IPS DF 6.9 (cell line): ENCODE data around the gene ANAPC4.
"Not testable (repeated sequence)": the region's sequence is repeated elsewhere in the genome, so short reads cannot be mapped to it uniquely, and the experiment has no call there.

Experiments used
- DNase-seq: peaks from one replicate; pipeline ENCODE4 v3.0.0-alpha.2; 2013; ENCODE audit warnings: low read depth, low spot score
- H3K27ac ChIP-seq: one replicate; pipeline ENCODE4 v1.5.1; 2013; ENCODE audit warnings: low read length, control low read depth
- H3K27me3 ChIP-seq: 2 replicates; pipeline ENCODE4 v1.6.1; 2013; ENCODE audit warnings: mild to moderate bottlenecking, low read length; ENCODE audit not compliant: control insufficient read depth, insufficient read depth
- H3K36me3 ChIP-seq: 2 replicates; pipeline ENCODE4 v1.6.1; 2013; ENCODE audit warnings: low read length; ENCODE audit not compliant: control insufficient read depth, insufficient read depth
- H3K4me1 ChIP-seq: 2 replicates; pipeline ENCODE4 v1.6.1; 2013; ENCODE audit warnings: low read length; ENCODE audit not compliant: control insufficient read depth, insufficient read depth
- H3K4me3 ChIP-seq: 2 replicates; pipeline ENCODE4 v1.5.1; 2013; ENCODE audit warnings: mild to moderate bottlenecking, low read length
- H3K9me3 ChIP-seq: 2 replicates; pipeline ENCODE4 v1.6.1; 2013; ENCODE audit warnings: low read length, inconsistent platforms; ENCODE audit not compliant: control insufficient read depth, insufficient read depth
- WGBS: extraction: QIAGEN DNeasy Blood & Tissue Kit; methylation state at CpG from one replicate; pipeline ENCODE4 v1.1.7; 2013; ENCODE audit warnings: mixed read lengths, missing lambda C conversion rate; ENCODE audit not compliant: insufficient read length, insufficient coverage; 5-methylcytosine and 5-hydroxymethylcytosine counted together

The ANAPC4 gene, protein sequence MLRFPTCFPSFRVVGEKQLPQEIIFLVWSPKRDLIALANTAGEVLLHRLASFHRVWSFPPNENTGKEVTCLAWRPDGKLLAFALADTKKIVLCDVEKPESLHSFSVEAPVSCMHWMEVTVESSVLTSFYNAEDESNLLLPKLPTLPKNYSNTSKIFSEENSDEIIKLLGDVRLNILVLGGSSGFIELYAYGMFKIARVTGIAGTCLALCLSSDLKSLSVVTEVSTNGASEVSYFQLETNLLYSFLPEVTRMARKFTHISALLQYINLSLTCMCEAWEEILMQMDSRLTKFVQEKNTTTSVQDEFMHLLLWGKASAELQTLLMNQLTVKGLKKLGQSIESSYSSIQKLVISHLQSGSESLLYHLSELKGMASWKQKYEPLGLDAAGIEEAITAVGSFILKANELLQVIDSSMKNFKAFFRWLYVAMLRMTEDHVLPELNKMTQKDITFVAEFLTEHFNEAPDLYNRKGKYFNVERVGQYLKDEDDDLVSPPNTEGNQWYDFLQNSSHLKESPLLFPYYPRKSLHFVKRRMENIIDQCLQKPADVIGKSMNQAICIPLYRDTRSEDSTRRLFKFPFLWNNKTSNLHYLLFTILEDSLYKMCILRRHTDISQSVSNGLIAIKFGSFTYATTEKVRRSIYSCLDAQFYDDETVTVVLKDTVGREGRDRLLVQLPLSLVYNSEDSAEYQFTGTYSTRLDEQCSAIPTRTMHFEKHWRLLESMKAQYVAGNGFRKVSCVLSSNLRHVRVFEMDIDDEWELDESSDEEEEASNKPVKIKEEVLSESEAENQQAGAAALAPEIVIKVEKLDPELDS

DNA sequence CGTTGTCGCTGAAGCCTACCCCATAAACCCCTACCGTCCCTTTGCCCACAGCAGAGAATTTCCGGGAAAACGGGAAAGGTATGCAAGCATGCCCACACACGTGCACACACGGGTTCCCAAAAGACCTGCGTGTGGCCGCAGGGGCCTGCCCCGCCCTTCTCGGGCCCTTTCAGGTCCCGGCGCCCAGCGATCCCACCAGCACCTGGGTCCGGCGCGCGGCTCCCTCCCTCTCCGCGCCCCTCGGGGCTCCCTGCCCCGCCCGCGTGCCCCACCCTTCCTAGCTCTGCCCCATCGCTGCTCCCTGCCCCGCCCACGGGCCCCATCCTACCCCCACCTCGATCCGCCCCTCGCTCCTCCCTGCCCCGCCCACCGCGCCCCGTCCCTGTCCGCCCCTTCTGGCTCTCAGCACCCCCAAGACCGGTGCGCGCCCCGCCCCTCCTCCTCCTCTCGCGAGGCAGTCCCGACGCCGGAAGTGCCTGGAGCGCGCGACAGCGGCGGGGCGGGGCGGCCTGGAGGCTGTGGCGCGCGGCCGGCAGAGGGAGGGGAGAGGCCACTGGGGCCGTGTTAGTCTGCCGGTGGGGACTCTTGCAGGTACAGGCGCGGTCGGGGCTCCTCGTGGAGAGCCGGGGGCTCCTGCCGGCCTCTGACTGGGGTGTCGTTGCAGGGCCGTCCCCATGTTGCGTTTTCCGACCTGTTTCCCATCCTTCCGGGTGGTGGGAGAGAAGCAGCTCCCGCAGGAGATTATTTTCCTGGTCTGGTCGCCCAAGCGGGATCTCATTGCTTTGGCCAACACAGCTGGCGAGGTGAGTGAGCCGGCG, at the start of gene ANAPC4:
Gene ANAPC4, plus strand, starts transcription at position 510 of the 818 bp plus-strand sequence. Its CDS starts 165 bp downstream, at position 675.
- DNase-seq, result peak; percentile 72
- no peak within 1 kb of the TSS for H3K27ac ChIP-seq
- H3K27me3 ChIP-seq, result no peaks in the 10 kb centered on the region
- peaks cover 6% of the 10 kb centered on the region; the same call in 1 of the 2 replicates for H3K36me3 ChIP-seq
- H3K4me1 ChIP-seq, result no peaks in the 10 kb centered on the region
- no CpG with 5 or more reads among the region's 74 CpGs for WGBS
- H3K9me3 ChIP-seq, result no peaks in the 10 kb centered on the region
- H3K4me3 ChIP-seq, result peak within 1 kb of the TSS; percentile 71

DNA sequence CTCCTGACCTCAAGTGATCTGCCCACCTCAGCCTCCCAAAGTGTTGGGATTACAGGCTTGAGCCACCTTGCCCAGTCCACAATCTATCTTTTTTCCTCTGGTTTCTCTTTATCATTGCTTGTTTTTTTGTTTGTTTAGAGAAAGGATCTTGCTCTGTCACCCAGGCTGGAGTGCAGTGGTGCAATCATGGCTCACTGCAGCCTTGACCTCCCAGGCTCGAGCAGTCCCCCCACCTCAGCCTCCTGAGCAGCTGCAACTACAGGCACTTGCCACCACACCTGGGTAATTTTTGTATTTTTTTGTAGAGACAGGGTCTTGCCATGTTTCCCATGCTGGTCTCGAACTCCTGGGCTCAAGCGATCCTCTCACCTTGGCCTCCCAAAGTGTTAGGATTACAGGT, 48.6 kb upstream of the ANAPC4 start:
- H3K27me3 ChIP-seq, H3K27ac ChIP-seq, H3K4me1 ChIP-seq, H3K9me3 ChIP-seq, H3K4me3 ChIP-seq, H3K36me3 ChIP-seq, DNase-seq: not testable (repeated sequence)
- WGBS, result no CpG with 5 or more reads among the region's 3 CpGs

DNA sequence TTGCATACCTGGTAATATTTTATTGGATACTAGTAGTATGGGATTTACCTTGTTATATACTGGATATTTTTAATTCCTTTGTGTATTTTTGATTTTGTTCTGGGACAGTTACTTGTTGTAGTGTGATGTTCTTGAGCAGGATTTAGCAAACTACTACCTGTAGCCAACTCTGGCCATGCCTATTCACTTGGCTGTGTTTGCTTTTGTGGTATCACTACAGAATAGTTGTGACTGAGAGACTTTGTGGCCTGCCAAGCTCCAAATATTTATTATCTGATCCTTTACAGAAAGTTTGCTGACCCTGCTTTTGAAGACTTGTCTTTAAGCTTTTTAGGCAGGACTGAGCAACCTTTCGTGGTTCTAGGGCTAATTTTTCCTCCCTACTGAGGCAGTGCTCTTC, 46.7 kb upstream of the ANAPC4 start:
- H3K9me3 ChIP-seq, result no peaks in the 10 kb centered on the region
- no peak overlapping the region for H3K4me3 ChIP-seq
- no peaks in the 10 kb centered on the region for H3K36me3 ChIP-seq
- no peak for DNase-seq
- H3K4me1 ChIP-seq, result no peaks in the 10 kb centered on the region
- WGBS, result no CpG with 5 or more reads among the region's 1 CpG
- H3K27ac ChIP-seq, result no peak overlapping the region
- H3K27me3 ChIP-seq, result no peaks in the 10 kb centered on the region

DNA sequence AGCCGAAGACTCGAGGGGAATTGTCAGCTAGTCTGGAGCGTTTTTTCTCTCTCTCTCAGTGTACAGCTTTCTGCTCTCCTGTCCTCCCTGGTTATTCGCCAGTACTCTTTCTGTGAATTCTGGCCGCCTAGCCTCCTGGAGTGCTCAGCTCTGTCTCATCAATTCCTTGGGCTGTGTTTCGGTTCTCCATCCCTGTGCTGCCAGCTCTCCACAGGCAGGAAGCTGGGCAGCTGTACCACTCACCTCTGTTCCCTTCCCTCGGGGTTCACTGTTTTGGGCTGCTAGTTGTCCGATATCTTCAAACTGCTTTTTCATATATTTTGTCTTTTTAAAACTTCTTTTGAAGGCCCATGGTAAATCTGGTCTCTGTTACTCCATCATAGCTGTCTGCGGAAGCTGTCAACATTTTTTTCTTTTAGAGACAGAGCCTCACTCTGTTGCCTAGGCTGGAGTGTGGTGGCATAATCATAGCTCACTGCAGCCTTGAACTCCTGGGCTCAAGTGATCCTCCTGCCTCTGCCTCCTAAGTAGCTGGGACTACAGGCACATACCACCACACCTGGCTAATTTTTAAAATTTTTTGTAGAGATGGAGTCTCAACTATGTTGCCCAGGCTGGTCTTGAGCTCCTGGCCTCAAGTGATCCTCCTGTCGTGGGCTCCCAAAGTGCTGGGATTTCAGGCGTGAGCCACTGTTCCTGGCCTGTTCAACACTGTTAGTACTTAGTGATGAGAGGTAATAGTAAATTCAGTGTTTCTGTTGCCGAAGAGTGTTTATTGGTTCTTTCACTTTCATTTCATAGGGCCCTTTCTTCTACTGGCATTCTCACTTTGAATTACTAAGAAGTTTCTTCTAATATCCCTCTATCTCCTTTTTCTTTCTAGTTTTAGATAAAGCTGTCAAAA, 45.9 kb upstream of the ANAPC4 start:
- no CpG with 5 or more reads among the region's 12 CpGs for WGBS
- Histone ChIP-seq H3K36me3 (no peaks in the 10 kb centered on the region), H3K9me3 (no peaks in the 10 kb centered on the region), H3K27ac (no peak overlapping the region), H3K4me3 (no peak overlapping the region), H3K4me1 (no peaks in the 10 kb centered on the region), H3K27me3 (no peaks in the 10 kb centered on the region)
- DNase-seq, result no peak

DNA sequence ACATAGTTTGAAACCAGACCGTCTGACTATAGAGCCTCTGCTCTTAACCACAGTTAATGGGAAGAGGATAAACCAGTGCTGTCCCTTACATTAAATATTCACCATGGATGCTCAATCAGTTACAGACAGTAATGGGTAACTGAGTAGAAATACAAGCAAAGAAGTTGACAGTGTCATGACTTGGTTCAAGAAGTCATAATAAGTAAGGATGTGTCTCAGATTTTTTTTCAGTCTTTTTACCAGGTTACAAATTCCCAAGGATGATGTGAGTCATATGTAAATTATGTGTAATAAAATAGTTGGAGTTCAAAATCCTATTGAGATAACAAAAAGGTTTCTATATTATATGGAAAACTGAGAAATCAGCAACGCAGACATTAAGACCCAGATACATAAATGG, 33.4 kb upstream of the ANAPC4 start:
- Histone ChIP-seq H3K27me3 (no peaks in the 10 kb centered on the region), H3K4me3 (no peak overlapping the region), H3K36me3 (no peaks in the 10 kb centered on the region), H3K27ac (no peak overlapping the region), H3K4me1 (no peaks in the 10 kb centered on the region), H3K9me3 (no peaks in the 10 kb centered on the region)
- no CpG with 5 or more reads among the region's 2 CpGs for WGBS
- DNase-seq, result no peak

DNA sequence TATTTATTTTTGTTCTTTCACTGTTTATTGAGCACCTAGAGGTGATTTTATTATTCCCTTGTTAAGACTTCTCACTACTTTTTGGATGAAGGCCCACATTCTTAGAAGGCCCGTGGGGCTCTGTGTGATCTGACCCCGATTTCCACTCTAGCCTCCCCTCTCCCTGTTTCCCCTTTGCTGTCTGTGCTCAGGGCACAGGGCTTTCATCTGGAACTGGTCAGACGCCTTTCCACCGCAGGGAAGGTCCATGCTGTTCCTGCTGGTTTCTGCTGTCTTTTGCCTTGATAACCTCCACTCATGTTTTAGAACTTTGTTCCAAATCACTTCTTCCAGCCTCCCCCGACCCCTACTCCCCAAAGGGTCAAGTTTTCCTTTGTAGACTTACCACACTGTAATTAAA, 31.3 kb upstream of the ANAPC4 start:
- no CpG with 5 or more reads among the region's 5 CpGs for WGBS
- H3K36me3 ChIP-seq, result no peaks in the 10 kb centered on the region

DNA sequence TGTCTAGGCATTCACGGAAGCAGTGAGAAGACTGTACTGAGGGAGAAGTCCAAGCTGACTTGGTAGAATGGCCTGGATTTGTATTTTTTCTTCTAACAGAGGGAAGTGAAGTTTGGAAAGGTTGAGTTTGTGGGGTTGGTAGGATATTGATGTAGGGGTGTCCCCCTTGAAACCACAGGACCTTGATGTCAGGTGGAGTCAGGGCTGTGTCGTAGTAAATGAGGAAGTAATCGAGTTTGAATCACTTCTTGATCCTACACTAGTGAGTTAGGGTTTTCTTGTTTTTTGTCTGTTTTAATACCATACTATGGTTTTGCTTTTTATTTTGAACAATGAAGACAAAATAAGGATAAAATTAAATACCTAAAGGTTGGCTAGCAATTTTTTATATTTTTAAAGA, 30.1 kb upstream of the ANAPC4 start:
- DNase-seq, result no peak
- Histone ChIP-seq H3K4me1 (no peaks in the 10 kb centered on the region), H3K27ac (no peak overlapping the region), H3K27me3 (no peaks in the 10 kb centered on the region), H3K4me3 (no peak overlapping the region), H3K9me3 (no peaks in the 10 kb centered on the region), H3K36me3 (no peaks in the 10 kb centered on the region)
- no CpG with 5 or more reads among the region's 3 CpGs for WGBS

More for the DNA sequence above, 31.3 kb upstream of the ANAPC4 start:
- no peak for DNase-seq
- no peaks in the 10 kb centered on the region for H3K27me3 ChIP-seq
- no peak overlapping the region for H3K4me3 ChIP-seq
- H3K9me3 ChIP-seq, result no peaks in the 10 kb centered on the region
- H3K27ac ChIP-seq, result no peak overlapping the region
- no peaks in the 10 kb centered on the region for H3K4me1 ChIP-seq

DNA sequence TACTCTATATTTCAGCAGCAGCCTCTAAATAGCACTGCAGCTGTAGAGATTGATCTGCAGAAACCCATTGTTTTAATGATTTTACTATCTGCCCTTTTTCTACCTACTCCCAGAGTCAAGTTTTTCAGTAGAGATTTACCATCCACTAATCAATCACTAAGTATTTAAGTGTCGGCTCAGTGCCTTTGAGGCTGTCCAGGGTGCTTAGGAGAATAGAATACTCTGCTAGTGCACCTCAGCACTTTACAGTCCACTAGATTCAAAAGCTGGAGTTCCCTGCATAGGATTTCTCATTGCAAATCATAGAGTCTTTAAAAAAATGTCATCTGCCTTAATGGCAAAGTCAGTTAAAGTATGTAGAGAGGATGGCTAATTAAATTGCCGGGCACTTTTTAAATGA, 29.6 kb upstream of the ANAPC4 start:
- no CpG with 5 or more reads among the region's 2 CpGs for WGBS
- no peaks in the 10 kb centered on the region for H3K36me3 ChIP-seq
- H3K27me3 ChIP-seq, result no peaks in the 10 kb centered on the region
- no peak for DNase-seq
- no peaks in the 10 kb centered on the region for H3K9me3 ChIP-seq
- H3K27ac ChIP-seq, result no peak overlapping the region
- H3K4me1 ChIP-seq, result no peaks in the 10 kb centered on the region
- no peak overlapping the region for H3K4me3 ChIP-seq

DNA sequence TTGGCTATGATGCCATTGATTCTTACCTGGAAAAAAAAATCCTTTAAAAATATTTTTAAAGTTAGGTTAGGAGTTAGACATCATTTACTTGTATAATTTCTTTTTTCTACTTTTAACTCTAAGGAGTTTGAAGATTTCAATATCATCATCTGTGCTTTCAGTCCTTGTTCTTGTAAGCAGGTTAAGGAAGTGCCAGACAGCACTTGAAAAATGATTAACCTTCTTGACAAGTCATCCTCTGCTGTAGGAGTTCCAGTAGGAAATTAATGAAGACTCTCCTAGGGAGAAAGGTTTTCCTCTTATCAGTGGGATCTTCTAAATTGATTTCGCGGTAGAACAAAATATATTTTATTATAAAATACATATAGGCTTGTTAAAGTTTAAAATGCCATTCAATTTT, 29.1 kb upstream of the ANAPC4 start:
- Histone ChIP-seq H3K27ac (no peak overlapping the region), H3K9me3 (no peaks in the 10 kb centered on the region), H3K36me3 (no peaks in the 10 kb centered on the region), H3K4me1 (no peaks in the 10 kb centered on the region), H3K4me3 (no peak overlapping the region), H3K27me3 (no peaks in the 10 kb centered on the region)
- WGBS, result no CpG with 5 or more reads among the region's 2 CpGs
- no peak for DNase-seq
